ENCODE measurements around the gene P2RX6.

GRCh38 chr22:20976291-20976877, 38.6 kb upstream of the P2RX6 start:
- TF ChIP-seq EZH2phosphoT487 (IDR thresholded peaks at IDR 0.05; ENCODE audit: insufficient read depth, low read depth) (no peak), EZH2 (IDR thresholded peaks at IDR 0.05; ENCODE audit: insufficient read depth, poor library complexity, severe bottlenecking) (no peak)
